Left ventricle myocardium inferior (tissue), 1 donor: Measurements from ENCODE around the gene RDH12. TPM values are rescaled to one million over a fixed set of nuclear protein-coding genes. Genes with fewer than 3 reads are reported as not detected.

Source experiments
- DNase-seq: peaks from one replicate; pipeline ENCODE4 v3.0.0-alpha.2; 2020
- H3K27ac ChIP-seq: fragments of 200-600 bp; replicated peaks from 2 replicates; pipeline ENCODE4 v1.8.0; 2021
- H3K27me3 ChIP-seq: fragments of 200-600 bp; 2 replicates; pipeline ENCODE4 v1.8.0; 2021; ENCODE audit warnings: low read depth
- H3K36me3 ChIP-seq: fragments of 200-600 bp; 2 replicates; pipeline ENCODE4 v1.8.0; 2021
- H3K4me1 ChIP-seq: fragments of 200-600 bp; 2 replicates; pipeline ENCODE4 v1.8.0; 2021
- H3K4me3 ChIP-seq: fragments of 200-600 bp; 2 replicates; pipeline ENCODE4 v1.8.0; 2021; ENCODE audit warnings: mild to moderate bottlenecking, moderate library complexity
- H3K9me3 ChIP-seq: fragments of 200-600 bp; replicated peaks from 2 replicates; pipeline ENCODE4 v1.8.0; 2021
- intact Hi-C: fragments of 100-400 bp; cut with micrococcal nuclease; formaldehyde crosslinking; loops from one replicate; pipeline ENCODE4 v1.11.0; 2022
- total RNA-seq: library from RNA; stranded (reverse); fragmentation: NEBNext Ultra II Directional; extraction: Animal tissue kit (Norgen Biotek cat#: 25700); gene quantifications from one replicate; pipeline ENCODE4 v1.2.1, GENCODE V29; 2021
- TF ChIP-seq, protein P1 (sequence below): fragments of 200-600 bp; IDR thresholded peaks from 2 replicates; pipeline ENCODE4 v1.8.0; 2021; ENCODE audit warnings: antibody characterized with exemption, mild to moderate bottlenecking, borderline replicate concordance
- donor health status: DM: no; HTN: yes; CAD: no; lungs with severe emphysema.

Gene RDH12
- total RNA-seq, 1 donor from 2014 or later: not detected

DNA sequence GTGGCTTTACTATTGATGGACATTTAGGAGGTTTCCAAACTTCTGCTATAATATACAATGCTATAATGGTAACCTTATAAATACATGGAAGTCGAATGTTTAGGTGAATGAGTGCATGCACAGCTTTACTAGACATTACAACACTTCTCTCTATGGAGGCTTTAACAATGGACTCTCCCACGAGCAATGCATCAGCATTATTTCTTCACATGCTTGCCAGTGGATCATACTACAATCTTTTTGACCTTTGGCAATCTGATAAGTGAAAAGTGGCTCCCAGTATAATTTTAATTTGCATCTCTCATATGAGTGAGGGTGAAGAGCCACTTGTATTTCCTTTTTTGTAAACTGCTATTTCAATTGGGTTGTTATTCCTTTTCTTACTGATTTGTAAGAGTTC is 18.2 kb downstream of the RDH12 start:
- TF ChIP-seq, protein P1, sequence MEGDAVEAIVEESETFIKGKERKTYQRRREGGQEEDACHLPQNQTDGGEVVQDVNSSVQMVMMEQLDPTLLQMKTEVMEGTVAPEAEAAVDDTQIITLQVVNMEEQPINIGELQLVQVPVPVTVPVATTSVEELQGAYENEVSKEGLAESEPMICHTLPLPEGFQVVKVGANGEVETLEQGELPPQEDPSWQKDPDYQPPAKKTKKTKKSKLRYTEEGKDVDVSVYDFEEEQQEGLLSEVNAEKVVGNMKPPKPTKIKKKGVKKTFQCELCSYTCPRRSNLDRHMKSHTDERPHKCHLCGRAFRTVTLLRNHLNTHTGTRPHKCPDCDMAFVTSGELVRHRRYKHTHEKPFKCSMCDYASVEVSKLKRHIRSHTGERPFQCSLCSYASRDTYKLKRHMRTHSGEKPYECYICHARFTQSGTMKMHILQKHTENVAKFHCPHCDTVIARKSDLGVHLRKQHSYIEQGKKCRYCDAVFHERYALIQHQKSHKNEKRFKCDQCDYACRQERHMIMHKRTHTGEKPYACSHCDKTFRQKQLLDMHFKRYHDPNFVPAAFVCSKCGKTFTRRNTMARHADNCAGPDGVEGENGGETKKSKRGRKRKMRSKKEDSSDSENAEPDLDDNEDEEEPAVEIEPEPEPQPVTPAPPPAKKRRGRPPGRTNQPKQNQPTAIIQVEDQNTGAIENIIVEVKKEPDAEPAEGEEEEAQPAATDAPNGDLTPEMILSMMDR: no peak
- H3K9me3 ChIP-seq: no peaks in the 10 kb centered on the region
- intact Hi-C loops: no loop called here
- no peak for DNase-seq
- no peaks in the 10 kb centered on the region for H3K27me3 ChIP-seq
- peaks cover 11% of the 10 kb centered on the region for H3K4me1 ChIP-seq
- no peak overlapping the region for H3K4me3 ChIP-seq
- no peaks in the 10 kb centered on the region for H3K36me3 ChIP-seq
- no peak overlapping the region for H3K27ac ChIP-seq

DNA sequence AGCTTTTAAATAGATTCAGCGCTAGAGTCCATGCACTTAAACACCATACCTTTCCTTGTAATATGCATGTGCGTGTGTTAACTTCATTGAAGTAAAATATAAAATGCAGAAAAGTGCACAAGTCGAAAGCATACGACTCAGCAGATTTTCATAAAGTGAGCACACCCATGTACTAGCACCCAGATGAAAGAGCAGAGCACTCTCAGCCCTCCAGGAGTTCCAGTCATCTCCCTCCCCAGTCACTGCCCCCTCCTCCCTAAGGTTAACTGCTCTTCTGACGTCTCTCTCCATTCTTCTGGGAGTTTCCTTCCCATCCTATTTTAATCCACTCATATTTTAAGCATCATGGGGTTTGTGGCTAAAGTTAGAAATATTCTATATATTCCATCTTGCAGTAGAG is 20.2 kb downstream of the RDH12 start:
- no peak for DNase-seq
- intact Hi-C loops: no loop called here
- TF ChIP-seq, protein P1: no peak
- Histone ChIP-seq H3K9me3 (no peaks in the 10 kb centered on the region), H3K4me3 (no peak overlapping the region), H3K27me3 (no peaks in the 10 kb centered on the region), H3K27ac (no peak overlapping the region), H3K4me1 (peaks cover 11% of the 10 kb centered on the region), H3K36me3 (no peaks in the 10 kb centered on the region)

DNA sequence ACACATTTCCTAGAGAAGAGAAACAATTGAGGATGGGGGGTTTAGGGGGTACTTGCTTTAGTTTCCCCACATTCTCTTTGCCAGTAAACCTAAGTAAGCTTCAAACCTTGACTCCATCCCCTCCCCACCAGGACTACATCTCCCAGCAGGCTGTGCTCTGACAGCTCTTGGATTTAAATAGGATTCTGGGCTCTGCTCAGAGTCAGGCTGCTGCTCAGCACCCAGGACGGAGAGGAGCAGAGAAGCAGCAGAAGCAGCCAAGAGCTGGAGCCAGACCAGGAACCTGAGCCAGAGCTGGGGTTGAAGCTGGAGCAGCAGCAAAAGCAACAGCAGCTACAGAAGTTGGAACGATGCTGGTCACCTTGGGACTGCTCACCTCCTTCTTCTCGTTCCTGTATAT is 20.6 kb downstream of the RDH12 start:
- intact Hi-C loops: no loop called here
- TF ChIP-seq, protein P1: no peak
- peak; percentile 84 for DNase-seq
- Histone ChIP-seq H3K36me3 (no peaks in the 10 kb centered on the region), H3K27me3 (no peaks in the 10 kb centered on the region), H3K4me1 (peaks cover 11% of the 10 kb centered on the region), H3K4me3 (no peak overlapping the region), H3K9me3 (no peaks in the 10 kb centered on the region), H3K27ac (no peak overlapping the region)

DNA sequence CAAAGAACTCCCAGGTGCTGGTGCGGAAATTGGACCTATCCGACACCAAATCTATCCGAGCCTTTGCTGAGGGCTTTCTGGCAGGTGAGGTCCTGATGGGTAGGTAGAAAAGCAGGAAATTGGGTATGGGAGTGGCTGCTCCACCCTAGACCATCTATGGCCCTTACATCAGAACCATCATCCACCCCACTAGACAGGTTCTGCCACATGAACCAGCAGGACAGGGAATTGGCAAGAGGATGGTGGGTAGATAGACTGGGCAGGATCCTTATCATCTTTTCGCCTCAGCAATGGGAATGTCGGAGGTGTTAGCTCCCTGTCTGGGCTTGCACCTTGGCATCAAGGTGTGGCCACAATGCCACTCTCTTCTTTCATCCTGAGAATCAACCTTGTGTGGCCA is 23.5 kb downstream of the RDH12 start:
- Histone ChIP-seq H3K9me3 (no peaks in the 10 kb centered on the region), H3K4me3 (no peak overlapping the region), H3K36me3 (no peaks in the 10 kb centered on the region), H3K27ac (no peak overlapping the region), H3K4me1 (peaks cover 11% of the 10 kb centered on the region), H3K27me3 (no peaks in the 10 kb centered on the region)
- TF ChIP-seq, protein P1: no peak
- intact Hi-C loops: no loop called here
- DNase-seq: no peak

DNA sequence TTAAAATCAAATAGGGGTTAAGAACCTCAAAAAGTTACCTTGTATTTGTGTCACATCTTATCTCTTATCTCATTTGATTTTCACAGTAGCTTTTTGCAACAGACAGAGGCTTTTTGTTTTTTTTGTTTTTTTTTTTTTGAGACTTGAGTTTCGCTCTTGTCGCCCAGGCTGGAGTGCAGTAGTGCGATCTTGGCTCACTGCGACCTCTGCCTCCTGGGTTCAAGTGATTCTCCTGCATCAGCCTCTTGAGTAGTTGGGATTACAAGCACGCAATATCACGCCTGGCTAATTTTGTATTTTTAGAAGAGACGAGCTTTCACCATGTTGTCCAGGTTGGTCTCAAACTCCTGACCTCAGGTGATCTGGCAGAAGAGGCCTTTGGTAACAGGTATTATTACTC is 25.7 kb downstream of the RDH12 start:
- intact Hi-C loops: no loop called here
- Histone ChIP-seq H3K4me3 (no peak overlapping the region), H3K27me3 (no peaks in the 10 kb centered on the region), H3K9me3 (no peaks in the 10 kb centered on the region), H3K4me1 (peaks cover 7% of the 10 kb centered on the region), H3K36me3 (no peaks in the 10 kb centered on the region), H3K27ac (no peak overlapping the region)
- DNase-seq: no peak
- TF ChIP-seq, protein P1: no peak

DNA sequence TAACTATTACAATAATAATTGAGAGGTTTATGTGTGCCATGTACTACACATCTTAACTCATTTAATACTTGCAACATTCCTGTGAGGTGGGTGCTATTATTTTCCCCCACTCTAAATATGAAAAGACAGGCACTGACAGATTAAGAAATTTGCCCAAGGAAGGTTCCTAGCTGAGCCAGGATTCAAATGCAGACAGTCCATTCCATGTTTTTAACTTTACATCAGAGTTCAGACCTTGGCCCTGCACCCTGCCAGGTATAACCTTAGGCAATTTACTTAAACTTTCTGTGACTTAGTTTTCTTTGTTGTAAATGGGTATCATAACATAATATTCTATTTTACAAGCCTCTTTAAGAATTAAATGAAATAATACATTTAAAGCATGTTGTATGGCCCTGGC is 26.6 kb downstream of the RDH12 start:
- H3K4me1 ChIP-seq: peaks cover 1% of the 10 kb centered on the region
- intact Hi-C loops: no loop called here
- no peak overlapping the region for H3K4me3 ChIP-seq
- H3K27ac ChIP-seq: no peak overlapping the region
- H3K36me3 ChIP-seq: no peaks in the 10 kb centered on the region
- no peaks in the 10 kb centered on the region for H3K9me3 ChIP-seq
- DNase-seq: no peak
- TF ChIP-seq, protein P1: no peak
- no peaks in the 10 kb centered on the region for H3K27me3 ChIP-seq
